Neutrophil (primary cell): Measurements from ENCODE around the gene ADAMTS14.

Experiments
- H3K27ac ChIP-seq: fragments of 200-600 bp; sonication (generic); 2 replicates; pipeline ENCODE4 v1.5.1; 2016; ENCODE audit warnings: mild to moderate bottlenecking, moderate library complexity
- H3K27me3 ChIP-seq: fragments of 200-600 bp; sonication (generic); 2 replicates; pipeline ENCODE4 v1.6.0; 2016; ENCODE audit warnings: mild to moderate bottlenecking
- H3K36me3 ChIP-seq: fragments of 200-600 bp; sonication (generic); 2 replicates; pipeline ENCODE4 v1.5.1; 2017
- H3K4me1 ChIP-seq, 2 experiments: fragments of 200-600 bp in 1 of 2; sonication (generic) in 1 of 2; 1 replicate in 1 of 2; 2 replicates in 1 of 2; pipeline versions ENCODE4 v1.5.1 to v1.6.1; 2013 to 2016; ENCODE audit warnings: low read depth in 1 of 2, low read length in 1 of 2, mild to moderate bottlenecking in 1 of 2, moderate library complexity in 1 of 2; ENCODE audit not compliant: control insufficient read depth in 1 of 2, insufficient read depth in 1 of 2
- H3K4me3 ChIP-seq, 2 experiments: fragments of 200-600 bp in 1 of 2; sonication (generic) in 1 of 2; 1 replicate in 1 of 2; 2 replicates in 1 of 2; pipeline ENCODE4 v1.5.1; 2013 to 2016; ENCODE audit warnings: low read depth in 1 of 2, low read length in 1 of 2, mild to moderate bottlenecking in 1 of 2, moderate library complexity in 1 of 2
- H3K9me3 ChIP-seq: fragments of 200-600 bp; sonication (generic); 2 replicates; pipeline ENCODE4 v1.5.1; 2016
- TF ChIP-seq, protein P1 (sequence below): fragments of 200-600 bp; sonication (generic); IDR thresholded peaks from 2 replicates; pipeline ENCODE4 v1.5.1; 2016; ENCODE audit warnings: antibody characterized with exemption

The ADAMTS14 gene

DNA sequence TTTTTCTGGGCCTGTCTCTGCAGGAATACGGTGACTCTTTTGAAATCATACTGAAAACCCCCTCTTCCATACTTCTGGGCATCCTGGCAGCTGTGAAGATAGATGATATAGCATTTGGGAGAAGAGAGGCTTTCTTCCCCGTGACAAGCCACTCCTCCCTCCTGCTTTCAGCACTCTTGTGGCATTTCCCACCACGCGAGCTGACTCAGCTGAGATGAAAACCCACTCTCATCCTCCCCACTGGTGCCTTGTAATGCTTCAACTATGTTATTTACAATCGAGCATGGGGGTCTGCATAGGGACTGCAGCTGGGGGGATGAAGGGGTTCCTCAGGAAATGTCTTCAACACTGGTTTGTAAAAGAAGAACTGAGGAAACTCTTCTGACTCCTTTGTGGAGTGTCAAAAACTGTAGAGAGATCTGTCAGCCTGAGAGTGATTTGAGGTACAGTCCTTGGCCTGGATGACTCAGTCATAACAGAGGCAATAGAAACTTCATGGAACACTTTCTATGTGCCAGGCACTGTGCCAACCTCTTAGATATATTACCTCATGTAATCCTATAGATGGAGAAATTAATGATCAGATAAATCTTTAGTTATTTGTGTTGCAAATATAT lies 114.6 kb downstream of the ADAMTS14 start:
- Histone ChIP-seq H3K4me1 (no peaks in the 10 kb centered on the region), H3K27me3 (peaks cover 24% of the 10 kb centered on the region), H3K36me3 (no peaks in the 10 kb centered on the region), H3K4me3 (no peak overlapping the region), H3K27ac (no peak overlapping the region), H3K9me3 (no peaks in the 10 kb centered on the region)
- TF ChIP-seq, protein P1, sequence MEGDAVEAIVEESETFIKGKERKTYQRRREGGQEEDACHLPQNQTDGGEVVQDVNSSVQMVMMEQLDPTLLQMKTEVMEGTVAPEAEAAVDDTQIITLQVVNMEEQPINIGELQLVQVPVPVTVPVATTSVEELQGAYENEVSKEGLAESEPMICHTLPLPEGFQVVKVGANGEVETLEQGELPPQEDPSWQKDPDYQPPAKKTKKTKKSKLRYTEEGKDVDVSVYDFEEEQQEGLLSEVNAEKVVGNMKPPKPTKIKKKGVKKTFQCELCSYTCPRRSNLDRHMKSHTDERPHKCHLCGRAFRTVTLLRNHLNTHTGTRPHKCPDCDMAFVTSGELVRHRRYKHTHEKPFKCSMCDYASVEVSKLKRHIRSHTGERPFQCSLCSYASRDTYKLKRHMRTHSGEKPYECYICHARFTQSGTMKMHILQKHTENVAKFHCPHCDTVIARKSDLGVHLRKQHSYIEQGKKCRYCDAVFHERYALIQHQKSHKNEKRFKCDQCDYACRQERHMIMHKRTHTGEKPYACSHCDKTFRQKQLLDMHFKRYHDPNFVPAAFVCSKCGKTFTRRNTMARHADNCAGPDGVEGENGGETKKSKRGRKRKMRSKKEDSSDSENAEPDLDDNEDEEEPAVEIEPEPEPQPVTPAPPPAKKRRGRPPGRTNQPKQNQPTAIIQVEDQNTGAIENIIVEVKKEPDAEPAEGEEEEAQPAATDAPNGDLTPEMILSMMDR = no peak

DNA sequence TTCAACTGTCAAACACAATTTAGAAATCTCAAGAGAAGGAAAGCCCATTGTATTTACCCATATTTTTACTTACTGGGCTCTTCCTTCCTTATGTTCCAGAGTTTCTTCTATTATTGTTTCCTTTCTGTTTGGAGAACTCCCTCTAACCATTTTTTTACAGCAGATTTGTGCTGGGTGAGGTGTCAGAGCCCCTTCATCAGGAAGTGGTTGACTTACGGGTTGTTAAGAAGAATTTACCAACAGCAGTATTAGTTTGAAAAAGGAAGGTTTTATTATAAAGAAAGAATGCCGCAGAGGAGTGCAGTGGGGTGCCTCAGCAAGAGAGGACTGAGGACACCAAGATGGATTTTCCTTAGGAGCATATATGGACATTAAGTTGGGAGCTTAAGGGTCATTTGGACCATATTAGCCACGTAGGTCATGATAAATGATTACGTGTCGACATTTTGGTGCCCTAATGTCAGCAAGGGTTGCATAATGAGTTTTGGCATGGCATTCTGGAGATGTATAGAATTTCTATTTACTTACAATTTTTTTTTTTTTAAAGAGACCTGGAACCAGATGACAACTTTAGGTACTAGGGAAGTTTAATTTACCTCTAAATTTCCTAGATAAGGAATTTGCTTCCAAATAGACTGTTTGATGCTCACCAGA lies 119.2 kb downstream of the ADAMTS14 start:
- no peak overlapping the region for H3K27ac ChIP-seq
- H3K27me3 ChIP-seq = no peaks in the 10 kb centered on the region
- no peaks in the 10 kb centered on the region for H3K36me3 ChIP-seq
- H3K9me3 ChIP-seq = no peaks in the 10 kb centered on the region
- H3K4me3 ChIP-seq = no peak overlapping the region
- H3K4me1 ChIP-seq = no peaks in the 10 kb centered on the region
- TF ChIP-seq, protein P1 = no peak

DNA sequence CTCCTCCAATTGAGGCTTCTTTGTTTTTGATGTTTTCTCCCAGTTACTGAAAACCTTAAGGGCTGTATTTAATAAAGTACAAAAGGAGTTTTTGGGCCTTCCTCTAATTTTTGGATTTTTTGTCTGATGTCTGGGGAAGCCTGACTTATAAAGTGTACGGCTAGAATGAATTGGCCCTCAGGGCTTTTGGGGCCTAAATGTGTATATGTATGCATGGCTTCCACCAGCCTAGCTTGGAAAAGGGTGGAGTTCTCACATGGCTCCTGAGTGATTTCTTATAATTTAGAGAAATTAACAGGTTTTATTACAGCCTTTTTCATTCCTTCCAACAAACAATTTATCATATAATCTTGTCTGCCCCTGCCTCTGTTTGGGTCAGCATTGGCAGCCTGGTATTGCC lies 123.3 kb downstream of the ADAMTS14 start:
- Histone ChIP-seq H3K9me3 (no peaks in the 10 kb centered on the region), H3K27me3 (peaks cover 22% of the 10 kb centered on the region), H3K36me3 (no peaks in the 10 kb centered on the region), H3K4me1 (no peaks in the 10 kb centered on the region), H3K27ac (no peak overlapping the region), H3K4me3 (no peak overlapping the region)
- TF ChIP-seq, protein P1 = no peak

DNA sequence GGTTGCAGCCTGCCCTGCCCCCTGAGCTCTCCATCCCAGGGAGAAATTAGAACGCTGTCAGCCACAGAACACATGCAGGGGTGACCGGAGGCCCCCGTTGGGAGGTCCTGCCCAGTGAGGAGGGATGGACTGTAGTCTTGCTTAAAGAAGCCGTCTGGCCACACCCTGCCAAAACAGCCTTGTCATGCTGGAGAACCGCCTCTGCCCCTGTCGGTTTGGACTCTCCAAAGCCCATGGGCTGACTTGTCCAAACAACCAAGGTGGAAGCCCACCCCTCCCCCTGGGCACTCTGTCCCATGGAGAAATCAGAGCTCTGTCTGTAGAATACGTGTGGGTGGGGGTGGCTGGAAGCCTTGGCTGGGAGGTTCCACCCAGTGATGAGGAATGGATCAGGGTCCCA lies 125.5 kb downstream of the ADAMTS14 start:
- TF ChIP-seq, protein P1 = no peak
- Histone ChIP-seq H3K9me3 (no peaks in the 10 kb centered on the region), H3K27me3 (peaks cover 22% of the 10 kb centered on the region), H3K4me1 (no peaks in the 10 kb centered on the region), H3K27ac (no peak overlapping the region), H3K36me3 (no peaks in the 10 kb centered on the region), H3K4me3 (no peak overlapping the region)

DNA sequence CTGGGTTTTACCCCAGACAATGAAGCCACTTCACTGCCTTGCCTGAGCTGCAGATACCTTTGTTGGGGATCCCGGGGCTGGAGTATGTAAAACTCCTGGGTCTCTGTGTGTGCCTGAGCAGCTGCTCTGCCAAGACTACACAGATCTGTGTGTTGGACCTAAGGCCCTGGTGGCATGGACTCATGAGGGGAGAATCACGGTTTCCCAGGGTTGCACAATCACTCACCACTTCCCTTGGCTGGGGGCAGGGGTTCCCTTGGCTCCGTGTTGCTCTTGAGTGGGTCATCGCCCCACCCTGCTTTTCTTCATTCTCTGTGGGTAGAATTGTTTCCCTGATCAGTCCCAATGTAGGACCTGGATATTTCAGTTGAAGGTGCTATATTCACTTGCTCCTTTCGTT lies 126.8 kb downstream of the ADAMTS14 start:
- H3K27me3 ChIP-seq = peaks cover 22% of the 10 kb centered on the region
- H3K4me1 ChIP-seq = no peaks in the 10 kb centered on the region
- no peaks in the 10 kb centered on the region for H3K9me3 ChIP-seq
- TF ChIP-seq, protein P1 = no peak
- H3K4me3 ChIP-seq = no peak overlapping the region
- H3K27ac ChIP-seq = no peak overlapping the region
- H3K36me3 ChIP-seq = no peaks in the 10 kb centered on the region
